Left colon (tissue), 2 donors: Measurements from ENCODE around the gene TRIP10. TPM values are rescaled to one million over a fixed set of nuclear protein-coding genes. Genes with fewer than 3 reads are reported as not detected.
A peak's percentile ranks its signal among the peaks of the same experiment; 100 is the strongest.
"Not testable (repeated sequence)": the region's sequence is repeated elsewhere in the genome, so short reads cannot be mapped to it uniquely, and the experiment has no call there.

Source experiments
- ATAC-seq: fragments of 200-7000 bp; cut with Tn5 transposase; one replicate; pipeline ENCODE4 v1.9.1; 2020; ENCODE audit warnings: mild to moderate bottlenecking, moderate library complexity
- DNase-seq, 2 donors: peaks; one replicate each; pipeline ENCODE4 v3.0.0-alpha.2; 2020
- intact Hi-C, 2 donors: fragments of 100-400 bp; cut with DNase I in 1 of 2; cut with micrococcal nuclease in 1 of 2; formaldehyde crosslinking; loops; one replicate each; pipeline versions ENCODE4 v1.11.2 to v1.14.0; 2022; cut with DNase I, micrococcal nuclease
- total RNA-seq, 2 donors: library from RNA; stranded (reverse); fragmentation: NEBNext Ultra II Directional; extraction: Animal tissue kit (Norgen Biotek cat#: 25700); gene quantifications; one replicate each; pipeline ENCODE4 v1.2.1, GENCODE V29; 2021
- donor health status: DM: no; HTN: no; CAD: no.
- donor health status: DM: yes; HTN: yes; CAD: no.

Gene TRIP10
- total RNA-seq, 2 donors from 2014 or later = 73.6 to 73.9 TPM

DNA sequence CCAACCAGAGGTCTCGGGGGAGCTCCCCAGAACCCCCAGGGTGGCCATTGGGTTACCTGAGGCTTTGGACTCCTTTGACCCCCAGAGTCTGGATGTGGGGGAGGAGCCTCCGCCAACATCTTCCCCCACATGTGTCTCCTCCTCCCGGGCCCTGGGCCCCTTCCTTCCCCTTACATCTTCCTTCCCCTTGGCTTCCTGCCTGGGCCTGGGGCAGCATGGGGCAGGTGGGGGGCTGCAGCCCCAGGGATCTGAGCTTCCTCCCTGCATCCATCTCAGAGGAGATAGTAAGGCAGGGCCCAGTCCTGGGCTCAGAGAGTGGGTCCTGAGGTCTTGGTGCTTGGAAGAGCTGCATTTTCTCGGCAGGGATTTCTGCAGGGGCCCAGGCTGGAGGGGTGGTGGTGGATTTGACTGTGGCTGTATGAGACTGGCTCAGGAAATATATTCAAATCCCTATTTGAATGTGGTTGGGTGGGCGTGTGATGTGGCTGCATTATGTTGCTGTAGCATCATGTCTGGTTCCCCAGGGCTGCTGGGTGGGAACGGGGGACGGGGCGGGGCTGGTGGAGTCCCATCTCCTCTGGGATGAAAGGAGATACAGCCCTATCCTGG, 33.9 kb downstream of the TRIP10 start:
- ATAC-seq = peak; percentile 33
- peak; percentile 61 to 67 for DNase-seq
- intact Hi-C loops = no loop called here

DNA sequence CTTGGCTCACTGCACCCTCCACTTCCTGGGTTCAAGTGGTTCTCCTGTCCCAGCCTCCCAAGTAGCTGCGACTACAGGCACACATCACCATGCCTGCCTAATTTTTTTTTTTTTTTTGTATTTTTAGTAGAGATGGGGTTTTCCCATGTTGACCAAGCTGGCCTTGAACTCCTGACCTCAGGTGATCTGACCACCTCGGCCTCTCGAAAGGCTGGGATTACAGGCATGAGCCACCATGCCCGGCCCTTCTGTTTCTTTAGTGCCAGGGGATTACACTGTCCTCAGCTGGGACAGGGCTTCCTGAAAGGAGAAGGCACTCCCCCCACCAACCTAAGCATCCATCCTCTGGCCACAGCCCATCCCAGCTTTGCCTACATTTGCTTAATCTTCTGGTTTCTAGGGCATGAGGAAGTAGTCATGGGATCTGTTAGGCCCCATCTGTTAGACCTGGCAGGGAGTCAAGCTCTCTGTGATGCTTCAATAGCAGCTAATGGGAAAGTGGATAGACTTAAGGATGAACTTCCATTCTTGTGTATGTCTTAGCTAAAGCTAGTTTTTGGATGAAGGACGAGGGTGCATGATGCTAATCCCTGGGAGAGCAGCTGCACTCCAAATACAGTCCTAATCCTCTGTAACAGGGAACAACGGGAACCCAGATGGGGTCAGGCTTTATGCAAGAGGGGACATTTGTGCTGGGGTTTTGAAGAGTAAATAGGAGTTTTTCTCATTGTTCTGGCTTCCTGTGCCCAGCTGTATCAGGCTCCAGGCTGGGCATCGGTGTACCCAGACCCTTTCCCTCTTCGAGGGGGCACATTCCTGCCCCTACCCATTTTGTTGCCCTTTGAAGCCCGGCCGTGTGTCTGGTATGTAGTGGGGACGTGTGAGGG, 35.6 kb downstream of the TRIP10 start:
- intact Hi-C loops = no loop called here
- ATAC-seq = no peak
- peak in 1 of 2 donors; percentile 33 for DNase-seq

GRCh38 chr19:6776045-6776444, 36.6 kb downstream of the TRIP10 start:
- DNase-seq, intact Hi-C loops, ATAC-seq: not testable (repeated sequence)

DNA sequence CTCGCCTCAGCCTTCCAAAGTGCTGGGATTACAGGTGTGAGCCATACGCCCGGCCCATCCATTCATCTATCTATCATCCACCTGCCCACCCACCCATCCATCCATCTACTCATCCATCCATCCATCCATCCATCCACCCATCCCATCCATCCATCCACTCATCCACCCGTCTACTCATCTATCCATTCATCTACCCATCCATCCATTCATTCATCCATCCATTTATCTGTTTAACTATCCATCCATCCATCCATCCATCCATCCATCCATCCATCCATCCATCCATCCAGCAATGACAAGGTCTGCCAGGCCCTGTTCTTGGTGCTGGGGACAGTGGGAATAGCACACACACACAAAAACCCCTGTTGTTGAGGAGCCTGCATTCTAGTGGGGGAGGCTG, 37.5 kb downstream of the TRIP10 start:
- ATAC-seq = no peak
- intact Hi-C loops = no loop called here
- no peak for DNase-seq

DNA sequence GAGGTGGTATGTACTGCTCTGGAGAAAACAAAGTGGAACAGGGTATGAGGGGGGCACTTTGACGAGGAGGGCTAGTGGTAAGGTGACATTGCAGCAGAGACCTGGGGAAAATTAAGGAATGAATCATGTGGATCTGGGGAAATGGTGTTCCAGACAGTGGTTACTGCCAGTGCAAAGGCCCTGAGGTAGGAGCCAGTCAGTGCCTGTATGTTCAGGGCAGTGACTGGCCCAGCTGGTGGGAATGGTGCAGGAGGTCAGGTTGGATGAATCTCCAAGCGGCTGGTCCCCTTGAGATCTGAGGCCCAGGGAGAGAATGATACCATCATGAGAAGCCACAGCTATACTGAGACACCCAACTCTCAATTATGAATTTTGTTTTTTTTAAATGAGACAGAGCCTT, 38.0 kb downstream of the TRIP10 start:
- ATAC-seq = no peak

GRCh38 chr19:6778386-6778785, 38.9 kb downstream of the TRIP10 start:
- intact Hi-C loops = no loop called here
- ATAC-seq = no peak
- DNase-seq = no peak

More for the DNA sequence above, 38.0 kb downstream of the TRIP10 start:
- DNase-seq = no peak
- intact Hi-C loops = no loop called here

DNA sequence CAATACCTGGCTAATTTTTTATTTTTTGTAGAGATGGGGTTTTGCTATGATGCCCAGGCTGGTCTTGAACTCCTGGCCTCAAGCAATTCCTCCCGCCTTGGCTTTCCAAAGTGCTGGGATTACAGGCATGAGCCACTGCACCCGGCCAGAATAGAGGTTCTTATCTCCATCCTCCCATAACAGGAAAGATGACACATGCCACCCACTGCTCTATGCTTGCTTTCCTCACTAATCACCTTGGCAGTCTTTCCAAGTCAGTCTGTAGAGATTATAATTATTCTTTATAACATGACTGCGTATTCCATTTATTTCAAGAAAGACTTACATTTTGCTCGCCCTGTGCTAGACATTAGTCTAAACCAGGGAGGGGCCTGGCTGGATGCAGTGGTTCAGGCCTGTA, 39.7 kb downstream of the TRIP10 start:
- DNase-seq (no peak), ATAC-seq (no peak)
- intact Hi-C loops = no loop called here

DNA sequence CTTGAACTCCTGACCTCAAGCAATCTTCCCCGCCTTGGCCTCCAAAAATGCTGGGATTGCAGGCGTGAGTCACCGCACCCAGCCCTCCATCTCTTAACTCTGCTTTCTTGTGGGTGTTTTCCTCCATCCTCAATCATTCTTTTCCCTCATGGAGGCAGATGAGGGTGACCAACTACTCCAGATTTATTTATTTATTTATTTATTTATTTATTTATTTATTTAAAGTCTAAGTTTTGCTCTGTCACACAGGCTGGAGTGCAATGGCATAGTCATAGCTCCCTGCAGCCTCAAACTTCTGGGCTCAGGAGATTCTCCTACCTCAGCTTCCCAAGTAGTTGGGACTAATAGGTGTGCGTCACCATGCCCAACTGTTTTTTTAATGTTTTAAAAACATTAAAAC, 47.9 kb downstream of the TRIP10 start:
- ATAC-seq (no peak), DNase-seq (no peak)
- intact Hi-C loops = no loop called here

GRCh38 chr19:6788896-6789295, 49.4 kb downstream of the TRIP10 start:
- ATAC-seq = no peak
- DNase-seq = no peak
- intact Hi-C loops = no loop called here

- no peak for DNase-seq
- ATAC-seq = no peak
- intact Hi-C loops = no loop called here
Observed at GRCh38 chr19:6790194-6791128, 51.0 kb downstream of the TRIP10 start.

GRCh38 chr19:6791237-6791636, 51.8 kb downstream of the TRIP10 start:
- intact Hi-C loops = no loop called here
- no peak for DNase-seq
- no peak for ATAC-seq

DNA sequence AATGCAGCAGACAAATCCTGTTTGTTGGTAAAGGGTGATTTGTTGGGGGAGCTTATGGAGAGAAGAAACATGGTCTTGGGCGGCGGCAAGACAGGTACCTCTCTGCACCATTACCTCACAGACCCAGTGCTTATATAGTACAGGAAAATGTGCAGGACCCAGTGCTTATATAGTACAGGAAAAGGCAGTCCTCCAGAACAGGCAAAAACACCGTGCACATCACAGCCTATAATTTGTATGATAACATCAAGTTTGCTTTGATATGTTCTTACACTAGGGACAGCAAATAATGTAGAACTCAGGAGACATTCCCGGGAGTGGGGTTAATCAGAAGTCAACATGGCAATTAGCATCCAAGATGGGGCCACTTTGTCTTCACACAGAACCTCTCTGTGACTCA, 53.9 kb downstream of the TRIP10 start:
- DNase-seq (no peak), ATAC-seq (no peak)
- intact Hi-C loops = no loop called here

GRCh38 chr19:6793973-6794372, 54.5 kb downstream of the TRIP10 start:
- DNase-seq = no peak
- intact Hi-C loops = no loop called here
- no peak for ATAC-seq

DNA sequence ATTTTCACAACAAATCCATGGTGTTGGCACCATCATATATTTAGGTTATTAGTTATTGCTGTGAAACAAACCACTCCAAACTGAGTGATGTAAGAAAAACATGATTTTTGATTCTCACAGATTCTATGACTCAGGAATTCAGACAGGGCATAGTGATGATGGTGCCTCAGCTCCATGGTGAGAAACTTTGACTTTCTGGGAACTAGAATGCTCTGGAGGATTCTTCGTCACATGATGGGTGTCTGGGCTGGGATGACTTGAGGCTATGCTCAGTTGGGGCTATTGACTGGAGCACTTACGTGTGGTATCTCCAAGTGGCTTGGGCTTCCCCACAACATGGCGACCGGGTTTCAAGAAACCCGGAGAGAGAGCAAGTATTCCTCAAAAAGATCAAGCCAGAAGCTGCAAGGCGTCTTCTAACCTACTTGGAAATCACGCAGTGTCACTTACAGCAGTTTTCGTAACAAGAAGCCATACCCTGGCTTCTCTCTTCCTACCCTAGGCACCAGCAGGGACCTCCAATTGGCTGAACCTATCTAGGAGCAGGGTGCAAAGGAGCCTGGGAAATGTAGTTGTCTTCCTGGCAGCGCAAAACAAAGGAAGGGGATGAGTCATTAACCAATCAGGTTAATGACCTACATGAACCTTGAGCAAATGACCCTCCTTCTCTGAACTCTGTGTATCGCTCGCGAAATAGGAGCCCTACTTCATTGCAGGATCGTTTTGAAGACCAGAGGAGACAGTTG, 55.4 kb downstream of the TRIP10 start:
- DNase-seq (no peak), ATAC-seq (no peak)
- intact Hi-C loops = no loop called here

- intact Hi-C loops = no loop called here
- no peak for ATAC-seq
- DNase-seq = no peak
Observed at GRCh38 chr19:6796278-6796677, 56.8 kb downstream of the TRIP10 start.

- intact Hi-C loops = no loop called here
- no peak for DNase-seq
Observed at GRCh38 chr19:6797646-6798045, 58.2 kb downstream of the TRIP10 start.

GRCh38 chr19:6800160-6800790, 60.8 kb downstream of the TRIP10 start:
- ATAC-seq, DNase-seq, intact Hi-C loops: not testable (repeated sequence)

More at GRCh38 chr19:6797646-6798045, 58.2 kb downstream of the TRIP10 start:
- no peak for ATAC-seq

GRCh38 chr19:6800991-6801484, 61.6 kb downstream of the TRIP10 start:
- no peak for ATAC-seq
- DNase-seq = no peak

More at GRCh38 chr19:6800991-6801484, 61.6 kb downstream of the TRIP10 start:
- intact Hi-C loops = no loop called here
